HEK293T (cell line): Measurements from ENCODE around the gene MAD1L1.

Experiments used
- FOXA1 ChIP-seq: fragments of 450-650 bp; IDR thresholded peaks from 2 replicates; pipeline ENCODE4 v1.6.1; 2016; ENCODE audit warnings: mild to moderate bottlenecking
- SUZ12 ChIP-seq: fragments of 450-650 bp; IDR thresholded peaks from 2 replicates; pipeline ENCODE4 v1.6.1; 2016; ENCODE audit warnings: mild to moderate bottlenecking

- TF ChIP-seq FOXA1: no peak
- no peak for TF ChIP-seq SUZ12
These were observed 210.7 kb downstream of the MAD1L1 start for GRCh38 chr7:2022021-2022409.
